HG02943 (cell line): ENCODE measurements around the gene CACNA1B.

ENCODE experiments used
- ATAC-seq: cut with Tn5 transposase; IDR thresholded peaks from one replicate; pipeline ENCODE4 v1.9.1; 2021; ENCODE audit warnings: mild to moderate bottlenecking, low read depth, moderate library complexity; ENCODE audit not compliant: unreplicated experiment

The CACNA1B gene

GRCh38 chr9:137959641-137960411 lies 82.2 kb downstream of the CACNA1B start:
- ATAC-seq: no peak

GRCh38 chr9:137960496-137960895 lies 82.9 kb downstream of the CACNA1B start:
- no peak for ATAC-seq

- ATAC-seq: no peak
Measured at GRCh38 chr9:137963525-137963924, 85.9 kb downstream of the CACNA1B start.

GRCh38 chr9:137965177-137965795 lies 87.7 kb downstream of the CACNA1B start:
- ATAC-seq: no peak

GRCh38 chr9:137967280-137967953 lies 89.8 kb downstream of the CACNA1B start:
- ATAC-seq: no peak

- no peak for ATAC-seq
Measured at GRCh38 chr9:137968235-137968634, 90.7 kb downstream of the CACNA1B start.

- ATAC-seq: no peak
Measured at GRCh38 chr9:137969008-137969407, 91.4 kb downstream of the CACNA1B start.

GRCh38 chr9:137969685-137970084 lies 92.1 kb downstream of the CACNA1B start:
- no peak for ATAC-seq

GRCh38 chr9:137970098-137970497 lies 92.5 kb downstream of the CACNA1B start:
- ATAC-seq: no peak

- ATAC-seq: no peak
Measured at GRCh38 chr9:137970686-137971476, 93.3 kb downstream of the CACNA1B start.

- no peak for ATAC-seq
Measured at GRCh38 chr9:137971477-137972138, 94.0 kb downstream of the CACNA1B start.

- ATAC-seq: no peak
Measured at GRCh38 chr9:137972355-137972987, 94.9 kb downstream of the CACNA1B start.

GRCh38 chr9:137972988-137973470 lies 95.4 kb downstream of the CACNA1B start:
- ATAC-seq: no peak

- ATAC-seq: no peak
Measured at GRCh38 chr9:137973829-137974416, 96.3 kb downstream of the CACNA1B start.

GRCh38 chr9:137974746-137975526 lies 97.4 kb downstream of the CACNA1B start:
- no peak for ATAC-seq

GRCh38 chr9:137975527-137975913 lies 97.9 kb downstream of the CACNA1B start:
- ATAC-seq: no peak

GRCh38 chr9:137975936-137976565 lies 98.5 kb downstream of the CACNA1B start:
- no peak for ATAC-seq
